B cell (primary cell): ENCODE measurements around the gene NUP42. TPM values are rescaled to one million over a fixed set of nuclear protein-coding genes. Genes with fewer than 3 reads are reported as not detected.

Experiments
- ATAC-seq: fragments of 200-7000 bp; cut with Tn5 transposase; one replicate; pipeline ENCODE4 v1.10.0; 2021; ENCODE audit warnings: low read depth, mild to moderate bottlenecking, moderate number of reproducible peaks, moderate library complexity
- CTCF ChIA-PET: fragments of 350-600 bp; sonication (Branson Sonifier 250); formaldehyde crosslinking; loops from one replicate; lab custom pipeline; 2021; ENCODE audit warnings: antibody characterized with exemption, inconsistent platforms; lab: Charles Lee
- POLR2A ChIA-PET: fragments of 350-600 bp; sonication (Branson Sonifier 250); formaldehyde crosslinking; loops from one replicate; lab custom pipeline; 2021; ENCODE audit warnings: antibody characterized with exemption; lab: Charles Lee
- DNase-seq: peaks from one replicate; pipeline ENCODE4 v3.0.0; 2013
- H2AFZ ChIP-seq: 2 replicates; pipeline ENCODE4 v1.6.1; 2012; ENCODE audit warnings: mild to moderate bottlenecking, low read depth, low read length; ENCODE audit not compliant: insufficient read depth, poor library complexity, severe bottlenecking
- H3K27ac ChIP-seq, 2 donors: 1 replicate in 1 of 2; 2 replicates in 1 of 2; pipeline ENCODE4 v1.5.1; 2012 to 2013; ENCODE audit warnings: low read length in 2 of 2, mild to moderate bottlenecking in 2 of 2, moderate library complexity in 1 of 2
- H3K27me3 ChIP-seq, 4 experiments: fragments of 200-600 bp in 1 of 4; sonication (generic) in 1 of 4; replicated peaks in 1 of 4; 1 replicate in 2 of 4; 2 replicates in 2 of 4; pipeline versions ENCODE4 v1.6.1 to v1.7.0; 2013 to 2016; ENCODE audit warnings: low read length in 3 of 4, mild to moderate bottlenecking in 2 of 4, mixed read lengths in 1 of 4, moderate library complexity in 1 of 4; ENCODE audit not compliant: insufficient read depth in 4 of 4, control insufficient read depth in 3 of 4; ENCODE audit errors: control extremely low read depth in 1 of 4
- H3K36me3 ChIP-seq, 2 experiments: replicated peaks in 1 of 2; 1 replicate in 1 of 2; 2 replicates in 1 of 2; pipeline versions ENCODE4 v1.6.1 to v1.7.1; 2013; ENCODE audit warnings: low read length in 1 of 2; ENCODE audit not compliant: insufficient read depth in 2 of 2, control insufficient read depth in 1 of 2; ENCODE audit errors: control extremely low read depth in 1 of 2, extremely low read depth in 1 of 2
- H3K4me1 ChIP-seq, 2 donors: fragments of 200-600 bp in 1 of 2; sonication (generic) in 1 of 2; 1 replicate in 1 of 2; 2 replicates in 1 of 2; pipeline versions ENCODE4 v1.5.1 to v1.6.1; 2013 to 2017; ENCODE audit warnings: low read length in 2 of 2; ENCODE audit not compliant: control insufficient read depth in 2 of 2, insufficient read depth in 2 of 2
- H3K4me2 ChIP-seq: replicated peaks from 2 replicates; pipeline ENCODE3; 2012; ENCODE audit warnings: mild to moderate bottlenecking, low read depth, low read length; ENCODE audit not compliant: poor library complexity, severe bottlenecking
- H3K4me3 ChIP-seq, 5 experiments: fragments of 200-600 bp in 1 of 5; sonication (generic) in 1 of 5; 1 replicate in 3 of 5; 2 replicates in 2 of 5; pipeline versions ENCODE4 v1.5.1 to v1.7.0; 2011 to 2016; ENCODE audit warnings: low read length in 4 of 5, mild to moderate bottlenecking in 4 of 5, low read depth in 2 of 5, control low read depth in 1 of 5, moderate library complexity in 1 of 5; ENCODE audit not compliant: insufficient read depth in 1 of 5; ENCODE audit errors: control extremely low read depth in 1 of 5, extremely low read depth in 1 of 5
- H3K79me2 ChIP-seq: fragments of 200-600 bp; sonication (generic); one replicate; pipeline ENCODE4 v1.6.0; 2016; ENCODE audit warnings: low read length; ENCODE audit not compliant: control insufficient read depth, insufficient read depth
- H3K9ac ChIP-seq: fragments of 200-600 bp; sonication (generic); 2 replicates; pipeline ENCODE4 v1.6.1; 2017; ENCODE audit warnings: mild to moderate bottlenecking, low read length, moderate library complexity
- H3K9me3 ChIP-seq, 3 donors: one replicate each; pipeline versions ENCODE4 v1.6.1 to v1.7.1; 2013; ENCODE audit warnings: low read length in 2 of 3; ENCODE audit not compliant: control insufficient read depth in 2 of 3, insufficient read depth in 1 of 3; ENCODE audit errors: control extremely low read depth in 1 of 3
- H4K20me1 ChIP-seq: 2 replicates; pipeline ENCODE4 v1.6.0; 2012; ENCODE audit warnings: mild to moderate bottlenecking, low read length; ENCODE audit not compliant: insufficient read depth, control insufficient read depth, poor library complexity, severe bottlenecking
- H3K27ac Mint-ChIP-seq: one replicate; pipeline ENCODE4 v1.8.0; 2021; ENCODE audit warnings: mixed read lengths
- H3K27me3 Mint-ChIP-seq: one replicate; pipeline ENCODE4 v1.8.0; 2021; ENCODE audit warnings: mixed read lengths
- H3K4me1 Mint-ChIP-seq: one replicate; pipeline ENCODE4 v1.8.0; 2021; ENCODE audit warnings: mixed read lengths
- H3K4me3 Mint-ChIP-seq: one replicate; pipeline ENCODE4 v1.8.0; 2021; ENCODE audit warnings: mixed read lengths
- H3K9me3 Mint-ChIP-seq: one replicate; pipeline ENCODE4 v1.8.0; 2022; ENCODE audit warnings: mixed read lengths; ENCODE audit not compliant: insufficient read depth
- EZH2 ChIP-seq: IDR thresholded peaks from 2 replicates; pipeline ENCODE4 v1.6.1; 2012; ENCODE audit warnings: borderline replicate concordance, low read depth, mild to moderate bottlenecking, moderate library complexity, low read length; ENCODE audit not compliant: insufficient read depth, poor library complexity, severe bottlenecking
- WGBS: methylation state at CpG from one replicate; pipeline ENCODE4 v1.1.5; 2013; ENCODE audit warnings: missing lambda C conversion rate; ENCODE audit not compliant: insufficient coverage; 5-methylcytosine and 5-hydroxymethylcytosine counted together
- intact Hi-C: fragments of 100-400 bp; cut with micrococcal nuclease; formaldehyde crosslinking; loops from one replicate; pipeline ENCODE4 v1.10.0; 2022
- polyA plus RNA-seq: library from polyadenylated mRNA; depleted of rRNA; stranded (reverse); fragments of >200 nt; gene quantifications from 2 replicates; pipeline ENCODE4 v1.2.3, GENCODE V29; 2012
- total RNA-seq, 2 donors: library from RNA; stranded (reverse); fragments of 120-200 nt in 1 of 2; gene quantifications; 1 replicate in 1 of 2; 2 replicates in 1 of 2; pipeline versions ENCODE4 v1.2.3 to v1.2.4, GENCODE V29; 2013 to 2022
- TF ChIP-seq, protein P1 (sequence below): fragments of 200-600 bp; IDR thresholded peaks from one replicate; pipeline ENCODE4 v1.8.0; 2022; ENCODE audit warnings: antibody characterized with exemption, mild to moderate bottlenecking

The NUP42 gene
- total and polyA plus RNA-seq, 2 donors (not counting 1 experiment from before 2014, with no cell fraction given) = 38.1 to 49.2 TPM

DNA sequence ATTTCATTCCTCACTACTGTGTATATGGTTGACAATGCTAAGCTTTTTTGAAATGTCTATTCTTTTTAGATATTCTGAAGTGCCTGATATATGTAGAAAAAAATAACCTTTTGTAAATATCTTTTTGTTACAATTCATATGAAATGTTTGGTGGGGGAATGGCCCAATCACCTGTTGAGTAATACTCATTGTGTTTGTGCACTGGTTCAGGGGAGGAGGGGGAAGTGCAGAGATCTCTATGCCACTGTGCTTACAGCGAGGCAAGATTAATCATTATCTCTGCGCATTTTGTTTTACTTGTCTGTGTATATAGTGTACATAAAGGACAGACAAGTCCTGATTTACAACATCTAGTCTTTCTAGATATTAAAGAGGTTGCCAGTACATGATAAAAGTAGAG lies 25.2 kb downstream of the NUP42 start:
- Mint-ChIP-seq H3K9me3 (no peaks in the 10 kb centered on the region), H3K4me1 (peaks cover 5% of the 10 kb centered on the region), H3K27me3 (peaks cover 15% of the 10 kb centered on the region), H3K4me3 (no peak overlapping the region), H3K27ac (no peak overlapping the region)
- Histone ChIP-seq H3K27me3 (peaks cover 0 to 3% (median 0%) of the 10 kb centered on the region in 4 experiments), H2AFZ (no peak overlapping the region), H3K9ac (no peak overlapping the region), H3K79me2 (no peaks in the 10 kb centered on the region), H3K4me3 (no peak overlapping the region), H4K20me1 (no peaks in the 10 kb centered on the region), H3K36me3 (peaks cover 3% of the 10 kb centered on the region in 2 experiments), H3K27ac (no peak overlapping the region), H3K4me2 (no peak overlapping the region), H3K4me1 (no peaks in the 10 kb centered on the region), H3K9me3 (peaks cover 0 to 6% (median 0%) of the 10 kb centered on the region in 3 donors)
- no peak for ATAC-seq
- WGBS = no CpG with 5 or more reads among the region's 2 CpGs
- TF ChIP-seq EZH2 = no peak
- TF ChIP-seq, protein P1, sequence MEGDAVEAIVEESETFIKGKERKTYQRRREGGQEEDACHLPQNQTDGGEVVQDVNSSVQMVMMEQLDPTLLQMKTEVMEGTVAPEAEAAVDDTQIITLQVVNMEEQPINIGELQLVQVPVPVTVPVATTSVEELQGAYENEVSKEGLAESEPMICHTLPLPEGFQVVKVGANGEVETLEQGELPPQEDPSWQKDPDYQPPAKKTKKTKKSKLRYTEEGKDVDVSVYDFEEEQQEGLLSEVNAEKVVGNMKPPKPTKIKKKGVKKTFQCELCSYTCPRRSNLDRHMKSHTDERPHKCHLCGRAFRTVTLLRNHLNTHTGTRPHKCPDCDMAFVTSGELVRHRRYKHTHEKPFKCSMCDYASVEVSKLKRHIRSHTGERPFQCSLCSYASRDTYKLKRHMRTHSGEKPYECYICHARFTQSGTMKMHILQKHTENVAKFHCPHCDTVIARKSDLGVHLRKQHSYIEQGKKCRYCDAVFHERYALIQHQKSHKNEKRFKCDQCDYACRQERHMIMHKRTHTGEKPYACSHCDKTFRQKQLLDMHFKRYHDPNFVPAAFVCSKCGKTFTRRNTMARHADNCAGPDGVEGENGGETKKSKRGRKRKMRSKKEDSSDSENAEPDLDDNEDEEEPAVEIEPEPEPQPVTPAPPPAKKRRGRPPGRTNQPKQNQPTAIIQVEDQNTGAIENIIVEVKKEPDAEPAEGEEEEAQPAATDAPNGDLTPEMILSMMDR = no peak
- POLR2A ChIA-PET = no interaction called here
- intact Hi-C loops = no loop called here
- DNase-seq = no peak
- CTCF ChIA-PET = no interaction called here

DNA sequence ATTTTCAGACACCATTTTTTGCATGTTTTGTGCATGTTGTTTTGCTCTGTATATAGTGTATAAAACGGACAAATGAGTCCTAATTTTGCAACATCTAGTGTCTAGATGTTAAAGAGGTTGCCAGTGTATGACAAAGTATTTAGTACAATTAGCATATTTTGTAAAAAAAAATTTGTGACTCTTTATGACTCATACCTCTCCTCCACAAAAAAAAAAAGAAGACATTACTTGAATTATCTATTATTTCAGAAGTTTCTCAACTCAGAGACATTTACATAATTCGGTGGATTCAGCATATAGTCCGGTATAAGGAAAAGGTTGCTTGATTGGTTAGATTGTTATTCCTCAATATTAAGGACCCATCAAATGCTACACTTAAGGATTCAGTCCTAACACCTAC lies 26.0 kb downstream of the NUP42 start:
- Histone ChIP-seq H3K27ac (no peak overlapping the region), H3K4me2 (no peak overlapping the region), H2AFZ (no peak overlapping the region), H3K4me1 (no peaks in the 10 kb centered on the region), H3K4me3 (no peak overlapping the region), H4K20me1 (no peaks in the 10 kb centered on the region), H3K9ac (no peak overlapping the region), H3K79me2 (no peaks in the 10 kb centered on the region), H3K9me3 (peaks cover 0 to 6% (median 0%) of the 10 kb centered on the region in 3 donors), H3K27me3 (peaks cover 0 to 3% (median 0%) of the 10 kb centered on the region in 4 experiments), H3K36me3 (peaks cover 0 to 3% of the 10 kb centered on the region in 2 experiments)
- no peak overlapping the region for H3K27ac Mint-ChIP-seq
- ATAC-seq = no peak
- CTCF ChIA-PET = no interaction called here
- WGBS = no CpG with 5 or more reads among the region's 3 CpGs
- H3K9me3 Mint-ChIP-seq = no peaks in the 10 kb centered on the region
- intact Hi-C loops = no loop called here
- DNase-seq = no peak
- POLR2A ChIA-PET = no interaction called here
- peaks cover 5% of the 10 kb centered on the region for H3K4me1 Mint-ChIP-seq
- H3K4me3 Mint-ChIP-seq = no peak overlapping the region
- peaks cover 23% of the 10 kb centered on the region for H3K27me3 Mint-ChIP-seq
- no peak for TF ChIP-seq EZH2
- TF ChIP-seq, protein P1 = no peak
